ENCODE data around the gene PDE10A. TPM values are rescaled to one million over a fixed set of nuclear protein-coding genes. Genes with fewer than 3 reads are reported as not detected.

PDE10A gene
- total and polyA plus RNA-seq, 2 experiments from 2014 or later = 2.0 to 7.2 TPM

GRCh38 chr6:165321555-165322145 is 341.4 kb downstream of the PDE10A start:
- H2AFZ ChIP-seq = no peak overlapping the region
- no peaks in the 10 kb centered on the region for H3K4me1 ChIP-seq (ENCODE audit: insufficient read depth)
- no peak overlapping the region for H3K4me2 ChIP-seq
- TF ChIP-seq CTCF (IDR thresholded peaks at IDR 0.05; ENCODE audit: poor library complexity) = no peak
- TF ChIP-seq EZH2phosphoT487 (IDR thresholded peaks at IDR 0.05; ENCODE audit: low read depth, severe bottlenecking, unreplicated experiment) = no peak
- no peaks in the 10 kb centered on the region for H3K9me2 ChIP-seq (replicated peaks; ENCODE audit: insufficient read depth)
- no peaks in the 10 kb centered on the region for H3K79me2 ChIP-seq
- H3K9me3 ChIP-seq (ENCODE audit: low read depth) = no peaks in the 10 kb centered on the region
- no peak for DNase-seq (ENCODE audit: low spot score)
- H3K27me3 ChIP-seq = no peaks in the 10 kb centered on the region
- H3K36me3 ChIP-seq (replicated peaks; ENCODE audit: insufficient read depth, low read depth) = no peaks in the 10 kb centered on the region
- H4K20me1 ChIP-seq (ENCODE audit: insufficient read depth, poor library complexity, severe bottlenecking) = no peaks in the 10 kb centered on the region
- WGBS (ENCODE audit: low lambda C conversion rate, missing lambda C conversion rate) = 81% methylated on average over 1 of the region's 1 CpG
- H3K4me3 ChIP-seq = no peak overlapping the region
- no peak overlapping the region for H3K27ac ChIP-seq

- no peak overlapping the region for H2AFZ ChIP-seq
Observed at GRCh38 chr6:165321150-165321549, 341.9 kb downstream of the PDE10A start.

GRCh38 chr6:165317723-165318122 is 345.3 kb downstream of the PDE10A start:
- Histone ChIP-seq H3K4me2 (no peak overlapping the region), H3K27me3 (no peaks in the 10 kb centered on the region), H3K36me3 (replicated peaks; ENCODE audit: insufficient read depth, low read depth) (no peaks in the 10 kb centered on the region), H3K79me2 (no peaks in the 10 kb centered on the region), H3K27ac (no peak overlapping the region), H3K9me3 (ENCODE audit: low read depth) (no peaks in the 10 kb centered on the region), H4K20me1 (ENCODE audit: insufficient read depth, poor library complexity, severe bottlenecking) (no peaks in the 10 kb centered on the region), H3K4me1 (ENCODE audit: insufficient read depth) (no peaks in the 10 kb centered on the region), H3K9me2 (replicated peaks; ENCODE audit: insufficient read depth) (no peaks in the 10 kb centered on the region), H2AFZ (no peak overlapping the region), H3K4me3 (no peak overlapping the region)
- no peak for DNase-seq (ENCODE audit: low spot score)
- WGBS (ENCODE audit: low lambda C conversion rate, missing lambda C conversion rate) = 97% methylated on average over 14 of the region's 14 CpGs
- TF ChIP-seq EZH2phosphoT487 (IDR thresholded peaks at IDR 0.05; ENCODE audit: low read depth, severe bottlenecking, unreplicated experiment) (no peak), CTCF (IDR thresholded peaks at IDR 0.05; ENCODE audit: poor library complexity) (no peak), EZH2 (IDR thresholded peaks at IDR 0.05; ENCODE audit: borderline replicate concordance) (no peak)

More at GRCh38 chr6:165321150-165321549, 341.9 kb downstream of the PDE10A start:
- Histone ChIP-seq H3K36me3 (replicated peaks; ENCODE audit: insufficient read depth, low read depth) (no peaks in the 10 kb centered on the region), H3K27me3 (no peaks in the 10 kb centered on the region), H3K9me2 (replicated peaks; ENCODE audit: insufficient read depth) (no peaks in the 10 kb centered on the region), H3K9me3 (ENCODE audit: low read depth) (no peaks in the 10 kb centered on the region), H3K4me1 (ENCODE audit: insufficient read depth) (no peaks in the 10 kb centered on the region), H4K20me1 (ENCODE audit: insufficient read depth, poor library complexity, severe bottlenecking) (no peaks in the 10 kb centered on the region), H3K4me2 (no peak overlapping the region), H3K27ac (no peak overlapping the region), H3K79me2 (no peaks in the 10 kb centered on the region), H3K4me3 (no peak overlapping the region)
- 92% methylated on average over 3 of the region's 3 CpGs for WGBS (ENCODE audit: low lambda C conversion rate, missing lambda C conversion rate)
- no peak for DNase-seq (ENCODE audit: low spot score)
- TF ChIP-seq EZH2phosphoT487 (IDR thresholded peaks at IDR 0.05; ENCODE audit: low read depth, severe bottlenecking, unreplicated experiment) (no peak), EZH2 (IDR thresholded peaks at IDR 0.05; ENCODE audit: borderline replicate concordance) (no peak), CTCF (IDR thresholded peaks at IDR 0.05; ENCODE audit: poor library complexity) (no peak)
